Activated CD4-positive, alpha-beta T cell treated with anti-CD3 and anti-CD28 coated beads for 36 hours (primary cell): ENCODE results near the gene TMEM184B. TPM values are rescaled to one million over a fixed set of nuclear protein-coding genes. Genes with fewer than 3 reads are reported as not detected.

ENCODE experiments used
- total RNA-seq, 2 experiments: library from RNA; stranded (reverse); gene quantifications; one replicate each; pipeline ENCODE4 v1.2.3, GENCODE V29; 2021

TMEM184B gene
- total RNA-seq, 2 experiments from 2014 or later = 16.0 to 19.8 TPM

Other genes starting within 250 kb of the TMEM184B start
- 10 to 100 TPM; 14.9 to 17.2 TPM for gene PICK1, start 215.6 kb downstream of the TMEM184B start, total RNA-seq
- gene SLC16A8, start 188.8 kb downstream of the TMEM184B start, total RNA-seq = not detected
- under 1 TPM; 0.71 to 0.88 TPM for gene BAIAP2L2, start 162.3 kb downstream of the TMEM184B start, total RNA-seq
- 10 to 100 TPM; 54.0 to 57.3 TPM for gene PLA2G6, start 91.2 kb downstream of the TMEM184B start, total RNA-seq
- 1 to 10 TPM; 8.3 to 9.4 TPM for gene MAFF, start 71.0 kb downstream of the TMEM184B start, total RNA-seq
- 100 to 1,000 TPM; 117 to 145 TPM for gene CSNK1E, start 44.4 kb upstream of the TMEM184B start, total RNA-seq
- gene KCNJ4, start 182.2 kb upstream of the TMEM184B start, total RNA-seq = not detected
- 1 to 10 TPM in 1 of 2 experiments, under 1 TPM in 1; 0.84 to 1.1 TPM for gene KDELR3, start 195.1 kb upstream of the TMEM184B start, total RNA-seq
- gene DDX17, start 233.3 kb upstream of the TMEM184B start, total RNA-seq = 100 to 1,000 TPM; 259 to 328 TPM